ENCODE results near the gene GFY.
"Not testable (repeated sequence)": the region's sequence is repeated elsewhere in the genome, so short reads cannot be mapped to it uniquely, and the experiment has no call there.

The GFY gene

DNA sequence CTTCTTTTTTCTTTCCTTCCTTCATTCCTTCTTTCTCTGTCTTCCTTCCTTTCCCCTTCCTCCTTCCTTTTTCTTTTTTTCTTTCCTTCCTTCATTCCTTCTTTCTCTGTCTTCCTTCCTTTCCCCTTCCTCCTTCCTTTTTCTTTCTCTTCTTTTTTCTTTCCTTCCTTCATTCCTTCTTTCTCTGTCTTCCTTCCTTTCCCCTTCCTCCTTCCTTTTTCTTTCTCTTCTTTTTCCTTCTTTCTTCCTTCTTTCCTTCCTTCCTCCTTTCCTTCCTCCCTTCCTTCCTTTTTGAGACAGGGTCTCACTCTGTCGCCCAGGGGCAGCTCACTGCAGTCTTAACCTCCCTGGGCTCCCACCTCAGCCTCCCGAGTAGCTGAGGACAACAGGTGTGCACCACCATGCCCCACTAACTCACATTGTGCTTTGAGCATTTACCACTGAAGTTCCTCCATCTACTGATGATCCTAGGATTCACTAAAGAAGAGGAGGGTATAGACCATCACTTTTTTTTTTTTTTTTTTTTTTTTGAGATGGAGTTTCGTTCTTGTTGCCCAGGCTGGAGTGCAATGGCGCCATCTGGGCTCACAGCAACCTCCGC, 19.0 kb downstream of the GFY start:
- DNase-seq: not testable (repeated sequence)

DNA sequence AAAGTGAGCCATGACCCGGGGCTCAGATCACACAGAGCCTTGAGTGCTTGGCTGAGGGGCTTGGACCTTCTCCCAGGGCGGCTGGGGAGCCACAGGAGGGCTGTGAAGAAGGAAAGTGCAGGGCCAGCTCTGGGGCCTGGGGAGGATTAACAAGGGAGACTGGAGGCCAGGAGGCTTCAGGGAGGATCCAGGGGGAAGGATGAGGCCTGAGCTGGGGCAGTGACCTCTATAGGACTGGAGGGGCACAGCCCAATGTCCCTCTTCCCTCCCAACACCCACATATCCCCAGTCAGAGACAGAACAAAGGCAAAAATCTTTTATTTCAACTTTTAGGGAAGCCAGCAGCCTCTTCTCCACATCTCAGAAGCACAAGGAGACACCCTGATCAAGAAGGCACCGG, 20.8 kb downstream of the GFY start:
- no peak for DNase-seq

- peak; percentile 63 to 72 for DNase-seq
Observed at GRCh38 chr19:49447485-49448431, 22.6 kb downstream of the GFY start.

DNA sequence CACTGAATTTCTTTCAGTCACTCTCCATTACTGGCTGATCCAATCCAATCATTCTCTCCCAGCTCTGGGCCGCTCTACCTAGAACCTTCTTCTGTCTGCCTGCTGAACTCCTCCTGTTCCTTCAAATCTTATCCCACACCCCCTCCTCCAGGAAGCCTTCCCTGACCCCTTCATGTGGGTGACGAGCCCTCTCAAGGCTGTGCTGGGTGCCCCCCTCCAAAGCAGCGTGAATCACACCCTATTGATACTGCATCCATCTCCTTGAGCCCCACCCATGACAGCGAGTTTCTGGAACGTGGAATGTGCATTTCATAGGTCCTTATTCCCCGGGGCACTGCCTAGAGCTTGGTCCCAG, 23.2 kb downstream of the GFY start:
- DNase-seq: no peak

DNA sequence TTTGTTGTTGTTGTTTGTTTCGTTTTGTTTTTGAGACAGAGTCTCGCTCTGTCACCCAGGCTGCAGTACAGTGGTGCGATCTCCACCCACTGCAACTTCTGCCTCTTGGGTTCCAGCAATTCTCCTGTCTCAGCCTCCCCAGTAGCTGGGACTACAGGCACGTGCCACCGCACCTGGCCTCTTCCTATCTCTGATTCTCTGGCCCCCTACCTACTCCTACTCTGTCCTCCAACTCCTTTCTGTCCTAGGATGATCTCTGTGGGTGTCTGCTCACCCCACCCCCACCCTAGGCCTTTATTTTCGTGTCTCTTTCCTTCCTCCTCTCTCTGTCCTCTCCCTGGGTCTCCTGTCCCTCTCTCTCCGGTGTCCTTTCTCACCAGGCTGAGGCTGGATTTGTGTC, 25.2 kb downstream of the GFY start:
- DNase-seq: no peak

DNA sequence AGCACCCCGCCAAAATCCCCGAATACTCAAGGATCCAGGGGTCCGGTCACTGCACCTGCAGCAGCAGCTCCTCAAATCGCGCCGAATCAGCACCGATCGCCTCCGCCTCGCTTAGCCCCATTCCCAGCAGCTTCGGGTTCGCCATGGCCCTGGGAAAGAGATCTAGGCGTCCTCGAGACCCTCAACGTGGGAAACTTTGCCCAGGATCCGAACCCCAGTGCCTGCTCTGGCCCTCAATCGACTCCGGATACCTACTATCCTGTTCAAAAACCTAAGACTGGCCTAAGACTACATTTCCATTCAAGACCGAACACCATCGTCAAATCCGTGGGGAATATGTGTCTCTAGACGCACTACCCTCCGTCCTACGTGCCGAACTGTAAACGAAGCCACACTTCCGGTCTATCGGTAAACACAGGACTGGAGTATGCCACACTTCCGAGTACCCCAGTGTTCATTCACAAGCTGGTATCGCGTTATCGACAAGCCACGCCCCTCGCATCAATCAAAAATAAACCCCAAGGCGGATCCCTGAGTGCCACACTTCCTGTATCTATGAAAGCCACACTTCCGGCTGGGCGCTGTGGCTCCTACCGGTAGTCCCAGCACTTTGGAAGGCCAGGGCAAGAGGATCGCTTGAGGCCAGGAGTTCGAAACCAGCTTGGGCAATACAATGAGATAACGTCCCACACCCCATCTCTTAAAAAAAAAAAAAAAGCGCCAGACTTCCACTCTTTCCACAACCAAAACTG, 26.4 kb downstream of the GFY start, which contains the start of gene PIH1D1:
Gene PIH1D1 (minus strand): TSS at position 385 of the 752 bp plus-strand sequence. CDS start 240 bp downstream, at position 145.
- DNase-seq: peak; percentile 96

DNA sequence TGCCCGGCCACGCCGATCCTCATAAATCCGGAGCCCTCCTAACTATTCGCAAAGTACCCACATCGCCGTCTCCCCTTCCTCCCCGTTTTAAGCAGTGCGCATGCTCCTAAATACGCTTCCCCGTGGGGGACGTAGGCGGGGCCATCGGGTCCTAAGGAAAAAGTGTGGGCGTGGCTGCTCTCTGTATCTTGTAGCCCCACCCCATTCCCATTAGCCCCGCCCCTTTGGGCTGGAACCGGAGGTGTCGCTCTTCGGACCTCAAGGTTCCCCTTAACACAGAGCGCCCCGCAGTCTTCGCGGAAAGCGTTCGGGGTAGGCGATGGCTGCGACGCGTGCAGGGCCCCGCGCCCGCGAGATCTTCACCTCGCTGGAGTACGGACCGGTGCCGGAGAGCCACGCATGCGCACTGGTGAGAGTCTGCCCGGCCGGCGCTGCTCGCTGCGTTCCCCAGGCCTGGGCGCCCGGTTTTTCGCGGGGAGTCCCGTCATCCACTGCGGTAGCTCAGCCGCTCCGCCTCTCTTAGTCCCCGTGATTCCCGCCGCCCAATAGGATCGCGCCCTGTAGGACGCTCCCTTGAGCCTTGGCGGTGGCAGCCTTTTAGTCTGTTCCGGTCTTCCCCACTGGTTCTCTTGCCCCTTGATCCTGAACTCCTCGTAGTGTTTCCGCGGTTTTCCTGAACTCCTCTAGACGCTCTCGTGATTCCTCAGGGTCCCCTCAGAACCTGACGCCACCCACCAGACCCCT, 28.0 kb downstream of the GFY start, which contains the start of gene ALDH16A1:
Gene ALDH16A1 (plus strand): TSS at position 213 of the 744 bp plus-strand sequence. CDS start 107 bp downstream, at position 320.
- DNase-seq: peak; percentile 99

GRCh38 chr19:49453757-49454240, 28.6 kb downstream of the GFY start:
- no peak for DNase-seq

- DNase-seq: no peak
Observed at GRCh38 chr19:49455773-49456172, 30.6 kb downstream of the GFY start.

GRCh38 chr19:49456326-49456725, 31.1 kb downstream of the GFY start:
- no peak for DNase-seq

DNA sequence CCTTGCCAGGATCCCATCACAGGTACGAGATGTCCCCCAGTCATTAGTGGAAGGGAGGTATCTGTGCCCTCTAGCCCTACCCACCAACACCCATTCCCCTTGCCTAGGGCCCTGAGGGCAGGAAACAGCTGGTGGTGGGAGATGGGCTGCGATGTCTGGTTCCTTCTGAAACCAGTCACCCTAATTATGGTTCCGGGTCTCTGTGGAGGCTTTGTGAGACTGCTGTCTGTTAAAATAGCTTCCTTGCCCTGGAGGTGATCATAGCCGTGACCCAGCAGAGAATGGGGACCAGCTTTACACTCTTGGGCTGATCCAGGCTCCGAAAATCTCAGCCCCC, 33.3 kb downstream of the GFY start:
- no peak for DNase-seq

GRCh38 chr19:49459388-49459787, 34.2 kb downstream of the GFY start:
- DNase-seq: no peak

GRCh38 chr19:49461130-49461529, 35.9 kb downstream of the GFY start:
- not testable (repeated sequence) for DNase-seq

GRCh38 chr19:49461656-49462055, 36.5 kb downstream of the GFY start:
- no peak for DNase-seq

DNA sequence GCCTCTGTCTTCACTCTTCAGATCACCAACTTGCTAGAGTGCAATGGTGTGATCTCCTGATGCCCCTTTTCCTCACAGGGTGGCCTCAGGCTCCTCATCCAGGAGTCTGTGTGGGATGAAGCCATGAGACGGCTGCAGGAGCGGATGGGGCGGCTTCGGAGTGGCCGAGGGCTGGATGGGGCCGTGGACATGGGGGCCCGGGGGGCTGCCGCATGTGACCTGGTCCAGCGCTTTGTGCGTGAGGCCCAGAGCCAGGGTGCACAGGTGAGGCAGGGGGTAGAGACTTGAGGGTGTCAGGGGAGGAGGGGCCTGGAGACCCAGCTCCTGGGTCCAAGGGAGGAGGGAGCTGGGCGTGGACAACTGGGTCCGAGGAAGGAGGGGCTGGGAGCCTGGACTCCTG, 37.3 kb downstream of the GFY start:
- DNase-seq: no peak

DNA sequence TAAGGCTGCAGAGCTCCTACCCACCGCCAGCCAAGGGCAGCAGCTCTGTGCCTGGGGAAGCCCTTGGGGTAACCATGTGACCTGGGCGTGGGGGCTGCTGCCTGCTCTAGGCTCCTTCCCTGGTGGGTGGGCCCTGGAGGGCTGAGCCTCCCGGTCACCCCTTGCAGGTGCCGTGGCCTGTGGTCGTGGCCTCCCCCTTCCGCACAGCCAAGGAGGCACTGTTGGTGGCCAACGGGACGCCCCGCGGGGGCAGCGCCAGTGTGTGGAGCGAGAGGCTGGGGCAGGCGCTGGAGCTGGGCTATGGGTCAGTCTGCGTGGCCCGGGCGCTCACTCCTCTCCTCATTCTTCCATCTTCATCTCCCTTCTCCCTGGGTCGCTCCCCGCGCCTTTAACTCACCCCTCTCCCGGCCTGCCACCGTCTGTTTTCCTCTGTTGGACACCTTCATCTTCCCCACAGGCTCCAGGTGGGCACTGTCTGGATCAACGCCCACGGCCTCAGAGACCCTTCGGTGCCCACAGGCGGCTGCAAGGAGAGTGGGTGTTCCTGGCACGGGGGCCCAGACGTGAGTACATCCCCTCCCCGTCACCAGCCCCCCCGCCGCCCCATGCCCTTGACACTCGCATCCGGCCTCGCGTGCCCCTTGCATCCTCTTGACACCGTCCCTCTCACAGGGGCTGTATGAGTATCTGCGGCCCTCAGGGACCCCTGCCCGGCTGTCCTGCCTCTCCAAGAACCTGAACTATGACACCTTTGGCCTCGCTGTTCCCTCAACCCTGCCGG, 39.0 kb downstream of the GFY start:
- no peak for DNase-seq

DNA sequence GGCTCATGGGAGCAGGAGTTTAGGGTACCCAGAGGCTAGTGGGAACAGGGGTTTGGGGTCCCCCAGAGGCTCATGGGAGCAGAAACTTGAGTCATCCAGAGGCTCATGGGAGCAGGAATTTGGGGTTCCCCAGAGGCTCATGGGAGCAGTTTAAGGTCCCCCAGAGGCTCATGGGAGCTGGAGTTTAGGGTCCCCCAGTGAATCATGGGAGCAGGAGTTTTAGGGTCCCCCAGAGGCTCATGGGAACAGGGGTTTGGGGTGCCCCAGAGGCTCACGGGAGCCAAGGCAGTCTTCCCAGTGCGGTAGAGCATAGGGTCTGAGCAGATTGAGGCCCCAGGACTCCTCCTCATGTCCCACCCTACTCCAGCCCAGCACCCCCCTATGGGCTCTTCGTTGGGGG, 40.2 kb downstream of the GFY start:
- no peak for DNase-seq

DNA sequence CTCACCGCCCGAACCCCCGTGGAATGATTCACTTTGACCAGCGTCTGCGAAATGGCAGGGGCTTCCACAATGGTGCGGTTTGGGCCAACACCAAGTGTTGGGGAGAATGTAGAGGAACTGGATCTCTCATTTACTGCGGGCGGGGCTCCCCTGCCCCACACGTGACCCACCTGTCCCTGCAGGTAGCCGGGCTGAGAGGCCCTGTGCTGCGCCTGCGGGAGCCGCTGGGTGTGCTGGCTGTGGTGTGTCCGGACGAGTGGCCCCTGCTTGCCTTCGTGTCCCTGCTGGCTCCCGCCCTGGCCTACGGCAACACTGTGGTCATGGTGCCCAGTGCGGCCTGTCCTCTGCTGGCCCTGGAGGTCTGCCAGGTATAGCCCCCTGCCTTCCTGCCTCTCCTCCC, 43.0 kb downstream of the GFY start:
- DNase-seq: no peak

GRCh38 chr19:49468746-49469447, 43.7 kb downstream of the GFY start:
- peak; percentile 77 to 81 for DNase-seq

GRCh38 chr19:49469828-49470614, 44.8 kb downstream of the GFY start:
- peak; percentile 85 to 89 for DNase-seq
